Ovary (tissue), 9 donors: ENCODE results near the gene SECTM1. TPM values are rescaled to one million over a fixed set of nuclear protein-coding genes. Genes with fewer than 3 reads are reported as not detected.
"Not testable (repeated sequence)": the region's sequence is repeated elsewhere in the genome, so short reads cannot be mapped to it uniquely, and the experiment has no call there.

Experiments used
- DNase-seq, 5 donors: peaks; one replicate each; pipeline ENCODE4 v3.0.0-alpha.2; 2019 to 2020
- H3K27ac ChIP-seq, 2 donors: fragments of 200-600 bp; one replicate each; pipeline versions ENCODE4 v1.5.1 to v1.8.0; 2019 to 2022
- H3K27me3 ChIP-seq: fragments of 200-600 bp; one replicate; pipeline ENCODE4 v1.8.0; 2022
- H3K36me3 ChIP-seq: fragments of 200-600 bp; sonication (generic); one replicate; pipeline ENCODE4 v1.5.1; 2019
- H3K4me1 ChIP-seq: one replicate; pipeline ENCODE4 v1.8.1; 2013; ENCODE audit warnings: mild to moderate bottlenecking, moderate library complexity; ENCODE audit not compliant: insufficient read depth
- H3K4me3 ChIP-seq: fragments of 200-600 bp; sonication (generic); one replicate; pipeline ENCODE4 v1.5.1; 2017
- H3K9me3 ChIP-seq, 2 donors: fragments of 200-600 bp in 1 of 2; sonication (generic) in 1 of 2; one replicate each; pipeline versions ENCODE4 v1.5.1 to v1.8.1; 2013 to 2019; ENCODE audit warnings: mild to moderate bottlenecking in 1 of 2, moderate library complexity in 1 of 2
- CTCF ChIP-seq, 3 donors: fragments of 450-650 bp in 2 of 3; fragments of 200-600 bp in 1 of 3; IDR thresholded peaks; one replicate each; pipeline versions ENCODE4 v1.5.1 to v1.8.0; 2016 to 2022; ENCODE audit warnings: antibody characterized with exemption in 3 of 3, mild to moderate bottlenecking in 1 of 3
- EP300 ChIP-seq: sonication (generic); formaldehyde crosslinking; IDR thresholded peaks from one replicate; pipeline ENCODE4 v1.6.1; 2017; ENCODE audit warnings: antibody characterized with exemption
- POLR2A ChIP-seq: fragments of 450-650 bp; IDR thresholded peaks from one replicate; pipeline ENCODE4 v1.6.1; 2017; ENCODE audit warnings: antibody characterized with exemption, mild to moderate bottlenecking, moderate library complexity
- WGBS, 3 donors: extraction: QIAGEN DNeasy Blood & Tissue Kit in 1 of 3; methylation state at CpG; one replicate each; pipeline versions ENCODE4 v1.1.5 to v1.1.7; 2013 to 2017; 5-methylcytosine and 5-hydroxymethylcytosine counted together
- intact Hi-C, 4 donors: fragments of 100-400 bp; cut with DNase I; formaldehyde crosslinking; loops; one replicate each; pipeline versions ENCODE4 v1.11.0 to v1.15.1; 2022 to 2023
- polyA plus RNA-seq, 2 donors: library from polyadenylated mRNA; stranded (reverse); fragments of 200-250 nt in 1 of 2; fragments of 350-450 nt in 1 of 2; fragmentation: Illumina TruSeq in 1 of 2; extraction: RNeasy Lipid Tissue Mini Kit (QIAGEN cat#74804) in 1 of 2; gene quantifications; one replicate each; pipeline ENCODE4 v1.2.3, GENCODE V29; 2013 to 2014
- total RNA-seq, 7 donors: library from RNA; depleted of rRNA in 2 of 7; stranded (reverse); fragments of >200 nt in 2 of 7; fragmentation: NEBNext Ultra II Directional in 3 of 7; extraction: Animal tissue kit (Norgen Biotek cat#: 25700) in 3 of 7; gene quantifications; one replicate each; pipeline versions ENCODE4 v1.1.0 to v1.2.4, GENCODE V29; 2016 to 2023
- donor health status: DM: no; HTN: no; CAD: no; lungs with moderate emphysema.
- donor health status: DM: no; HTN: no; CAD: no.
- donor health status: Bipolar disorder and iron deficiency.
- donor health status: DM: yes; HTN: yes; CAD: no.
- donor health status: DM: no; HTN: no; CAD: no.
- donor health status: DM: yes; HTN: yes; CAD: no.

The SECTM1 gene
- total and polyA plus RNA-seq, 9 donors: 2.1 to 20.8 (median 7.9) TPM

- H3K4me3 ChIP-seq: no peak overlapping the region
- DNase-seq: no peak
- TF ChIP-seq POLR2A (no peak), EP300 (no peak), CTCF (IDR thresholded peaks at IDR 0.05) (no peak)
- H3K27me3 ChIP-seq: no peaks in the 10 kb centered on the region
- no peak overlapping the region for H3K27ac ChIP-seq
- no peaks in the 10 kb centered on the region for H3K36me3 ChIP-seq
- WGBS, 3 donors: 91 to 93% (median 92%) methylated on average over 28 of the region's 28 CpGs
- H3K9me3 ChIP-seq: no peaks in the 10 kb centered on the region
- peaks cover 3% of the 10 kb centered on the region for H3K4me1 ChIP-seq
- intact Hi-C loops: loop anchor here (2.0 to 10.0 kb wide), 9 partner anchors 64 to 424 kb away; partner anchors contain the start of genes HEXD (in 2 of the 4) and OGFOD3 (in 2 of the 4)
Observed at GRCh38 chr17:82350182-82351030, 16.8 kb upstream of the SECTM1 start.

DNA sequence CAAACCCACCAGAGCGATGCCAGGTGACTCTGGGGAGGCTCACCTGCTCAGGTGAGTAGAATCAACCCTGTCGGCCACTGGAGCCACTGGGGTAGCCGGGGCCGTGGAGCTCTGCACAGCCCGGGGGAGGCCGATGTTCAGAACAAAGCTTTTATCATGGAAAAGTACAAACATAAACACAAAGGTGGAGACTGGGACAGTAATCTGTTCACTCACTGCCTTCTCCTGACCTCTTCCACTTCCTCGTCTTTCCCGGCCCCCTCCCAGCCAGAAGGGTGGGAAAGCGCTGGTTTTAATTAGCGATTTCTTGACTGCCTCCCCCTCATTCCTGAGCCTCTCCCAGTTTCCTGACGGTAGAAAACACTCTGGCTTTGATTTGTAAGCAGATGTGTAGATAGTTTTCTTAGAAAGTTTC, 15.7 kb upstream of the SECTM1 start:
- no peak overlapping the region for H3K27ac ChIP-seq
- 6 to 8% (median 8%) methylated on average over 11 of the region's 11 CpGs for WGBS, 3 donors
- no peak for DNase-seq
- TF ChIP-seq EP300 (no peak), POLR2A (no peak), CTCF (IDR thresholded peaks at IDR 0.05) (no peak)
- no peaks in the 10 kb centered on the region for H3K9me3 ChIP-seq
- intact Hi-C loops: no loop called here
- no peak overlapping the region for H3K4me3 ChIP-seq
- no peaks in the 10 kb centered on the region for H3K36me3 ChIP-seq
- H3K27me3 ChIP-seq: no peaks in the 10 kb centered on the region
- H3K4me1 ChIP-seq: peaks cover 3% of the 10 kb centered on the region

DNA sequence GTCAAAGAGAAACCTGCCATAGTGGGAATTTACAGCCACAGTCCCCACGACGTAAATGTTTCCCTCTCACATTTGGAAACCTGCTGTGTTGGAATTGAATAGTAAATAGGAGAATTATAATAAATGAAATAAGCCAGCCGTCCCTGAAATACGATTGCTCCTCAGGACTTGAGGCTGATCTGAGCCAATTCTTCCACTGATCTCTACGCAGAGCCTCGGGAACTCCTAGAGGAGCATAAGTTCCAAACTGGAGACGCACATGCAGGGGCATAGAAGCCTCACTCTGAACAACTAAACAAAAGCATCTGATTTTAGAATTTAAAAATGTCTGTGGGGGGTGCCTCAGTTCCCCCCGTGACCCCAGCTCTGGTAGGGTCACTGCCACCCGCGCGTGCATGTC, 15.3 kb upstream of the SECTM1 start:
- Histone ChIP-seq H3K36me3 (no peaks in the 10 kb centered on the region), H3K9me3 (no peaks in the 10 kb centered on the region), H3K4me1 (peaks cover 3% of the 10 kb centered on the region), H3K4me3 (no peak overlapping the region), H3K27me3 (no peaks in the 10 kb centered on the region), H3K27ac (no peak overlapping the region)
- intact Hi-C loops: no loop called here
- no peak for TF ChIP-seq EP300
- no peak for TF ChIP-seq CTCF (IDR thresholded peaks at IDR 0.05)
- no peak for TF ChIP-seq POLR2A
- DNase-seq: no peak
- 14 to 22% (median 14%) methylated on average over 11 of the region's 11 CpGs for WGBS, 3 donors

- Histone ChIP-seq H3K4me3 (no peak overlapping the region), H3K9me3 (no peaks in the 10 kb centered on the region), H3K4me1 (peaks cover 3% of the 10 kb centered on the region), H3K27me3 (no peaks in the 10 kb centered on the region), H3K27ac (no peak overlapping the region), H3K36me3 (no peaks in the 10 kb centered on the region)
- no peak for DNase-seq
- 37 to 53% (median 38%) methylated on average over 9 of the region's 9 CpGs for WGBS, 3 donors
- intact Hi-C loops: no loop called here
- no peak for TF ChIP-seq CTCF (IDR thresholded peaks at IDR 0.05)
- no peak for TF ChIP-seq POLR2A
- TF ChIP-seq EP300: no peak
Observed at GRCh38 chr17:82348434-82348833, 14.9 kb upstream of the SECTM1 start.

DNA sequence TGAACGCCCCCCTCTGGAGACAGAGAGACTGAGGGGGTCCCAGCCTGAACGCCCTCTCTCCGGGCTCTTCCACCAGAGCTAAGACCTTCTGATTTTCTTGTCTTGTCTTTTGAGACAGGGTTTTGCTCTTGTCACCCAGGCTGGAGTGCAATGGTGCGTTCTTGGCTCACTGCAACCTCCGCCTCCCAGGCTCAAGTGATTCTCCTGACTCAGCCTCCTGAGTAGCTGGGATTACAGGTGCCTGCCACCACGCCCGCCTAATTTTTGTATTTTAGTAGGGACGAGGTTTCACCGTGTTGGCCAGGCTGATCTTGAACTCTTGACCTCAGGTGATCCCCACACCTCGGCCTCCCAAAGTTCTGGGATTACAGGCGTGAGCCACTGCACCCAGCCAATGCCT, 14.4 kb upstream of the SECTM1 start:
- H3K27ac ChIP-seq, H3K27me3 ChIP-seq, H3K9me3 ChIP-seq, intact Hi-C loops, H3K4me3 ChIP-seq, DNase-seq, H3K36me3 ChIP-seq, H3K4me1 ChIP-seq: not testable (repeated sequence)
- WGBS, 3 donors: 81 to 87% (median 86%) methylated on average over 11 of the region's 11 CpGs
